Measurements from ENCODE around the gene TAF3.

- TF ChIP-seq CTCF (IDR thresholded peaks at IDR 0.05), result no peak
- no peak for TF ChIP-seq POLR2A (IDR thresholded peaks at IDR 0.05)
- no peak for TF ChIP-seq POLR2AphosphoS5 (IDR thresholded peaks at IDR 0.05)
- TF ChIP-seq EP300 (IDR thresholded peaks at IDR 0.05), result no peak
Measured at GRCh38 chr10:7942316-7942715, 124.0 kb downstream of the TAF3 start.
